ENCODE results near the gene TRIM17. TPM values are rescaled to one million over a fixed set of nuclear protein-coding genes. Genes with fewer than 3 reads are reported as not detected.

The TRIM17 gene
- total and polyA plus RNA-seq, 4 donors: 0.62 to 2.5 TPM; not detected in 2

GRCh38 chr1:228365271-228366061, 51.2 kb downstream of the TRIM17 start:
- WGBS, 2 donors: 79 to 84% methylated on average over 20 of the region's 20 CpGs
- H3K9me3 ChIP-seq (ENCODE audit: control insufficient read depth, low read length): no peaks in the 10 kb centered on the region
- H3K36me3 ChIP-seq (ENCODE audit: control insufficient read depth in 1 of 2, insufficient read depth in 2 of 2, low read length in 1 of 2): no peaks in the 10 kb centered on the region
- H3K4me1 ChIP-seq (ENCODE audit: control insufficient read depth in 1 of 2, insufficient read depth in 2 of 2, low read length in 2 of 2): no peaks in the 10 kb centered on the region
- no peak overlapping the region for H3K4me3 ChIP-seq (ENCODE audit: low read length in 2 of 2)
- H3K27ac ChIP-seq (ENCODE audit: low read depth in 1 of 2, low read length in 2 of 2): no peak overlapping the region
- no peaks in the 10 kb centered on the region for H3K27me3 ChIP-seq (ENCODE audit: control insufficient read depth in 1 of 2, insufficient read depth in 2 of 2, low read length in 1 of 2)
- ATAC-seq (ENCODE audit: low FRiP score) (no peak), DNase-seq (peak in 1 of 2 donors; percentile 39)
- intact Hi-C loops (cut with DNase I): no loop called here

- Histone ChIP-seq H3K27me3 (ENCODE audit: control insufficient read depth in 1 of 2, insufficient read depth in 2 of 2, low read length in 1 of 2) (no peaks in the 10 kb centered on the region), H3K36me3 (ENCODE audit: control insufficient read depth in 1 of 2, insufficient read depth in 2 of 2, low read length in 1 of 2) (no peaks in the 10 kb centered on the region), H3K4me1 (ENCODE audit: control insufficient read depth in 1 of 2, insufficient read depth in 2 of 2, low read length in 2 of 2) (no peaks in the 10 kb centered on the region), H3K27ac (ENCODE audit: low read depth in 1 of 2, low read length in 2 of 2) (no peak overlapping the region), H3K9me3 (ENCODE audit: control insufficient read depth, low read length) (no peaks in the 10 kb centered on the region), H3K4me3 (ENCODE audit: low read length in 2 of 2) (no peak overlapping the region)
- DNase-seq (peak; percentile 42 to 71), ATAC-seq (ENCODE audit: low FRiP score) (no peak)
- WGBS, 2 donors: 81% methylated on average over 19 of the region's 19 CpGs
- intact Hi-C loops (cut with DNase I): no loop called here
These were observed 51.9 kb downstream of the TRIM17 start for GRCh38 chr1:228364706-228365213.

DNA sequence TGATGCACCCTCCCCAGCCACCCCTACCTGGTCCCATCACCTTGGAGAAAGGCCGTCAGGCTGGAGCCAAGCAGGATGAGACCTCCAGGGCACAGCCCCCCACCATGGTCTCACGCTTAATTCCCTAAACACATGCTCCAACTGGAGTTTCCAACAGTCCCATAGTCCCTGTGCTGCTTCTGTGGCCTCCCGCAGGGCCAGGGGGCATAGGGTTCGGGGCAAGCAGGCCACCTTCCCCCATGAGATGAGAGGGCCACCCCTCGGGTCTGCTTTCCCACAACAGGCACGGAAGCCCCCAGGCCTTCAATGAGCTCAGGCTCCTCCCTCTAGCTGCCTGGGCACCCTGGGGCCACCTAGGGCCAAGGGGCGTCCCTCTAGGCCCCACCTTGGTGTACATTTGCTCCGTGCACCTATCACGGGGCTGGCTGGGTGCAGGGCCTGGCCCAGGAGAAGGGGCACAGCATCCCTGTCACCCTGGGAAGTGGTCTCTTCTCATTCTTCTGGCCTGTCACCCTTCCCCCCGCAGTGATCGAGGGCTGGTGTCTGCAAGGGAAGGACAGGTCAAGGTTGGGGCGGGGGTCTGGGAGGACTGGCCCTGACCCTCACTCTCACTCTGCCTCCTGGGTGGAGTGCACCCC, 52.5 kb downstream of the TRIM17 start:
- H3K27ac ChIP-seq (ENCODE audit: low read depth in 1 of 2, low read length in 2 of 2): no peak overlapping the region
- DNase-seq: peak; percentile 25 to 68
- WGBS, 2 donors: 79 to 86% methylated on average over 12 of the region's 12 CpGs
- no peaks in the 10 kb centered on the region for H3K9me3 ChIP-seq (ENCODE audit: control insufficient read depth, low read length)
- no peak for ATAC-seq (ENCODE audit: low FRiP score)
- intact Hi-C loops (cut with DNase I): no loop called here
- no peaks in the 10 kb centered on the region for H3K27me3 ChIP-seq (ENCODE audit: control insufficient read depth in 1 of 2, insufficient read depth in 2 of 2, low read length in 1 of 2)
- H3K4me3 ChIP-seq (ENCODE audit: low read length in 2 of 2): no peak overlapping the region
- H3K4me1 ChIP-seq (ENCODE audit: control insufficient read depth in 1 of 2, insufficient read depth in 2 of 2, low read length in 2 of 2): no peaks in the 10 kb centered on the region
- no peaks in the 10 kb centered on the region for H3K36me3 ChIP-seq (ENCODE audit: control insufficient read depth in 1 of 2, insufficient read depth in 2 of 2, low read length in 1 of 2)

DNA sequence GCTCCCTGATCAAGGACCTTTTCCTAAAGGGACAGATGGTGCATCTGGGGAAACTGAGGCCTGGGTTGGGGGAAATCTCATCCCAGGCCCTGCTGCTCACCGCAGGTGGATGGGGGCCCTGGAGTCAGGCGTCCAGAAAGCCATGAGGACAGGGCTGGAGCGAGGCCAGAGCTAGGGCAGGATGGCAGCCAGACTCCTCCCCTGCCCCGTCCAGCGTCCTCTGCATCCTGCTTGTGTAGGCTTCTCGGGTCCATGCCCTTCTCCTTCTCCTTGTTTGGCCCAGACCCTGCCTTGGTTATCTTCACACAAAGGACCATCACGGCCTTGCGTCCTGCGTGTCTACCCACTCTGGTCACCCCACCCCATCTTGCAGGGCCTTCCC, 53.0 kb downstream of the TRIM17 start:
- ATAC-seq (ENCODE audit: low FRiP score) (no peak), DNase-seq (peak; percentile 31 to 50)
- Histone ChIP-seq H3K27ac (ENCODE audit: low read depth in 1 of 2, low read length in 2 of 2) (no peak overlapping the region), H3K4me1 (ENCODE audit: control insufficient read depth in 1 of 2, insufficient read depth in 2 of 2, low read length in 2 of 2) (no peaks in the 10 kb centered on the region), H3K4me3 (ENCODE audit: low read length in 2 of 2) (no peak overlapping the region), H3K36me3 (ENCODE audit: control insufficient read depth in 1 of 2, insufficient read depth in 2 of 2, low read length in 1 of 2) (no peaks in the 10 kb centered on the region), H3K9me3 (ENCODE audit: control insufficient read depth, low read length) (no peaks in the 10 kb centered on the region), H3K27me3 (ENCODE audit: control insufficient read depth in 1 of 2, insufficient read depth in 2 of 2, low read length in 1 of 2) (no peaks in the 10 kb centered on the region)
- intact Hi-C loops (cut with DNase I): no loop called here
- WGBS, 2 donors: 56 to 72% methylated on average over 9 of the region's 9 CpGs

GRCh38 chr1:228362884-228363450, 53.7 kb downstream of the TRIM17 start:
- WGBS, 2 donors: 81 to 84% methylated on average over 4 of the region's 4 CpGs
- no peak overlapping the region for H3K4me3 ChIP-seq (ENCODE audit: low read length in 2 of 2)
- H3K27me3 ChIP-seq (ENCODE audit: control insufficient read depth in 1 of 2, insufficient read depth in 2 of 2, low read length in 1 of 2): no peaks in the 10 kb centered on the region
- no peaks in the 10 kb centered on the region for H3K4me1 ChIP-seq (ENCODE audit: control insufficient read depth in 1 of 2, insufficient read depth in 2 of 2, low read length in 2 of 2)
- no peaks in the 10 kb centered on the region for H3K9me3 ChIP-seq (ENCODE audit: control insufficient read depth, low read length)
- DNase-seq (no peak), ATAC-seq (ENCODE audit: low FRiP score) (no peak)
- no peaks in the 10 kb centered on the region for H3K36me3 ChIP-seq (ENCODE audit: control insufficient read depth in 1 of 2, insufficient read depth in 2 of 2, low read length in 1 of 2)
- H3K27ac ChIP-seq (ENCODE audit: low read depth in 1 of 2, low read length in 2 of 2): no peak overlapping the region
- intact Hi-C loops (cut with DNase I): no loop called here

GRCh38 chr1:228362141-228362883, 54.3 kb downstream of the TRIM17 start:
- no peak for ATAC-seq (ENCODE audit: low FRiP score)

DNA sequence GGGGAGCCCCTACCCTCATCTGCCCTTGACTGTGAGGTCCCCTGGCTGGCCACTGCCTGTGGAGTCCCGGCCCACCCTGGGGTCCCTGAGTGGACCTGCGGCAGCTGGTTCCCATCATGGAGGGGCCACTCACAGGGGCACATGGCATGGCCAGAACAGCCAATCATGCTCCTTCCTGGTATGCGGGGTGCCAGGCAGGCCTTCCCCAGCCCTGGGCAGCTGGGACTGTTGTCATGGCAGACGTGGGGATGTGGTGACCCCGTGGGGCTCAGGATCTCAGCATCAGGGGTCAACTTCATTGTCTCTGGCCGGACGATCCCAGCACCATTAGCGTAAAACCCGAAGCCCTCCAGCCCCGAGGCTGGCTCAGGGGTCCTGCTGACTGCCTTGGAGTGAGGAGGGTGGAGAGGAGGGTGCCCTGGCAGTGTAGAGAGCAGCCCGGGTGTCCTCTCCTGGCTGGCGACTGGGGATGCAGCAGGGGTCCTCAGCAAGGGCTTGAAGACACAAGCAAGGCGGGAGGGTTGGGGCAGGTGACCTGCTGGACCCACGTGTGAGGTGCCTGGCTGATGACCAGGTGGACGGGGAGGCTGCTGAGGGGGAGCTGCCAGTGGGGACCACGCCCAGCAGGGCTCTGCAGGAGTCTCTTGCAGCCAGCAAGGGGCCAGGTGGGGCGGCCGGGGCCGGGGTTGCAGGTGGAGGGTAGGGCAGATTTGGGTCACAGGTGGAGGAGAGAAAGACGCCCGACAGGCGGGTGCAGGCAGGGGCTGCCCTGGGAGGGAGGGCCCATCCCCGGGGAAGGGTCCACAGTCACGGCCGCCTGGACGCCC, 55.1 kb downstream of the TRIM17 start:
- Histone ChIP-seq H3K36me3 (ENCODE audit: control insufficient read depth in 1 of 2, insufficient read depth in 2 of 2, low read length in 1 of 2) (no peaks in the 10 kb centered on the region), H3K4me1 (ENCODE audit: control insufficient read depth in 1 of 2, insufficient read depth in 2 of 2, low read length in 2 of 2) (no peaks in the 10 kb centered on the region), H3K27ac (ENCODE audit: low read depth in 1 of 2, low read length in 2 of 2) (no peak overlapping the region), H3K4me3 (ENCODE audit: low read length in 2 of 2) (no peak overlapping the region), H3K27me3 (ENCODE audit: control insufficient read depth in 1 of 2, insufficient read depth in 2 of 2, low read length in 1 of 2) (no peaks in the 10 kb centered on the region), H3K9me3 (ENCODE audit: control insufficient read depth, low read length) (no peaks in the 10 kb centered on the region)
- DNase-seq: peak; percentile 49 to 68
- no peak for ATAC-seq (ENCODE audit: low FRiP score)
- WGBS, 2 donors: 83 to 88% methylated on average over 26 of the region's 26 CpGs
- intact Hi-C loops (cut with DNase I): no loop called here

More at GRCh38 chr1:228362141-228362883, 54.3 kb downstream of the TRIM17 start:
- Histone ChIP-seq H3K27me3 (ENCODE audit: control insufficient read depth in 1 of 2, insufficient read depth in 2 of 2, low read length in 1 of 2) (no peaks in the 10 kb centered on the region), H3K9me3 (ENCODE audit: control insufficient read depth, low read length) (no peaks in the 10 kb centered on the region), H3K4me1 (ENCODE audit: control insufficient read depth in 1 of 2, insufficient read depth in 2 of 2, low read length in 2 of 2) (no peaks in the 10 kb centered on the region), H3K4me3 (ENCODE audit: low read length in 2 of 2) (no peak overlapping the region), H3K36me3 (ENCODE audit: control insufficient read depth in 1 of 2, insufficient read depth in 2 of 2, low read length in 1 of 2) (no peaks in the 10 kb centered on the region), H3K27ac (ENCODE audit: low read depth in 1 of 2, low read length in 2 of 2) (no peak overlapping the region)
- intact Hi-C loops (cut with DNase I): no loop called here
- WGBS, 2 donors: 80 to 82% methylated on average over 18 of the region's 18 CpGs
- DNase-seq: peak; percentile 37 to 60

Measured in aorta (tissue), 5 donors.